ENCODE results near the gene CLEC10A. TPM values are rescaled to one million over a fixed set of nuclear protein-coding genes. Genes with fewer than 3 reads are reported as not detected.

Gene CLEC10A
- total RNA-seq, 1 experiment from 2014 or later = not detected

DNA sequence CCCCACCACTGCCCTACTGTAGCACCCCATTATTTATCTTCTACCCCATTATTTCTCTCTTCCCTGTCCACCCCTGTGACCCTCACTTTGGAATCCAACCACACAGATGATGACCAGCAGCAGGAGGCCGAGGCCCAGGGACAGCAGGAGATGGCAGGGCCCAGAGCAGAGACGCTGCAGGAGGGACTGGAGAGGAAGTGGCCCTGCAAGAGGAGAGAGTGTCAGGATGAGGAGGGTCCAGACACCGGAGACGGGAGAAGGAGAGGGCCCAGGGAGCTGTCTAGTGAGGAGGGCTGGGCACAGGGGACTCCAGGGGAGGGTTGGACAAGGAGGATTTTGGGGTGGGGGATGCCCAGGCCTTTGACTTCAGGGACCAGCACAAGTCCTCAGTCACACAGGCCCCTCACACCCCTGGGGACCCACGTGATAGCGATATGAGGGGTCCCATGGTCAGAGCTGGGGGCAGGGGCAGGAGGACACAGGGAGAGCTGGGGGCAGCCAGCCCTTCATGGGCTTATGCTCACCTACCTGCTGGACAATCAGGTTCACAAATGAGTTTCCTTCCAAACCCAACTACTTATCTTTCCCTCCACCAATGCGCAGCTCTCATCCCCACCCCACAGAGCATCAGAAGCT, 2.0 kb downstream of the CLEC10A start:
- DNase-seq (no peak), ATAC-seq (no peak)
- POLR2A ChIA-PET (ENCODE audit: unreplicated experiment) = no interaction called here
- no peaks in the 10 kb centered on the region for H3K9me2 ChIP-seq (replicated peaks; ENCODE audit: low read length)
- no peaks in the 10 kb centered on the region for H3K79me2 ChIP-seq (ENCODE audit: low read length)
- no peak overlapping the region for H3K4me2 ChIP-seq (ENCODE audit: low read length)
- TF ChIP-seq, protein P1, sequence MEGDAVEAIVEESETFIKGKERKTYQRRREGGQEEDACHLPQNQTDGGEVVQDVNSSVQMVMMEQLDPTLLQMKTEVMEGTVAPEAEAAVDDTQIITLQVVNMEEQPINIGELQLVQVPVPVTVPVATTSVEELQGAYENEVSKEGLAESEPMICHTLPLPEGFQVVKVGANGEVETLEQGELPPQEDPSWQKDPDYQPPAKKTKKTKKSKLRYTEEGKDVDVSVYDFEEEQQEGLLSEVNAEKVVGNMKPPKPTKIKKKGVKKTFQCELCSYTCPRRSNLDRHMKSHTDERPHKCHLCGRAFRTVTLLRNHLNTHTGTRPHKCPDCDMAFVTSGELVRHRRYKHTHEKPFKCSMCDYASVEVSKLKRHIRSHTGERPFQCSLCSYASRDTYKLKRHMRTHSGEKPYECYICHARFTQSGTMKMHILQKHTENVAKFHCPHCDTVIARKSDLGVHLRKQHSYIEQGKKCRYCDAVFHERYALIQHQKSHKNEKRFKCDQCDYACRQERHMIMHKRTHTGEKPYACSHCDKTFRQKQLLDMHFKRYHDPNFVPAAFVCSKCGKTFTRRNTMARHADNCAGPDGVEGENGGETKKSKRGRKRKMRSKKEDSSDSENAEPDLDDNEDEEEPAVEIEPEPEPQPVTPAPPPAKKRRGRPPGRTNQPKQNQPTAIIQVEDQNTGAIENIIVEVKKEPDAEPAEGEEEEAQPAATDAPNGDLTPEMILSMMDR (conservative IDR thresholded peaks at IDR 0.05; ENCODE audit: low read depth, low read length) = no peak
- no peak for TF ChIP-seq EZH2 (IDR thresholded peaks at IDR 0.05; ENCODE audit: low read length, unreplicated experiment)
- TF ChIP-seq EZH2phosphoT487 (IDR thresholded peaks at IDR 0.05; ENCODE audit: borderline replicate concordance, low read length) = no peak
- H3K9me3 ChIP-seq (ENCODE audit: low read length) = no peaks in the 10 kb centered on the region
- no peaks in the 10 kb centered on the region for H3K36me3 ChIP-seq (ENCODE audit: low read depth, low read length)
- no peak overlapping the region for H3K27ac ChIP-seq (ENCODE audit: low read length)
- no peak overlapping the region for H3K9ac ChIP-seq (ENCODE audit: low read length)
- no peaks in the 10 kb centered on the region for H3F3A ChIP-seq (ENCODE audit: low read length, unreplicated experiment)
- BruUV-seq (replicated peaks) = no TSS peak
- no peak overlapping the region for H2AFZ ChIP-seq (ENCODE audit: low read length)
- intact Hi-C loops (cut with micrococcal nuclease) = no loop called here
- no peaks in the 10 kb centered on the region for H3K4me1 ChIP-seq (ENCODE audit: insufficient read depth, low read length)
- no peaks in the 10 kb centered on the region for H4K20me1 ChIP-seq (ENCODE audit: low read length)
- H3K27me3 ChIP-seq (ENCODE audit: low read length) = no peaks in the 10 kb centered on the region
- CTCF ChIA-PET = no interaction called here
- H3K4me3 ChIP-seq (ENCODE audit: low read length) = no peak overlapping the region

DNA sequence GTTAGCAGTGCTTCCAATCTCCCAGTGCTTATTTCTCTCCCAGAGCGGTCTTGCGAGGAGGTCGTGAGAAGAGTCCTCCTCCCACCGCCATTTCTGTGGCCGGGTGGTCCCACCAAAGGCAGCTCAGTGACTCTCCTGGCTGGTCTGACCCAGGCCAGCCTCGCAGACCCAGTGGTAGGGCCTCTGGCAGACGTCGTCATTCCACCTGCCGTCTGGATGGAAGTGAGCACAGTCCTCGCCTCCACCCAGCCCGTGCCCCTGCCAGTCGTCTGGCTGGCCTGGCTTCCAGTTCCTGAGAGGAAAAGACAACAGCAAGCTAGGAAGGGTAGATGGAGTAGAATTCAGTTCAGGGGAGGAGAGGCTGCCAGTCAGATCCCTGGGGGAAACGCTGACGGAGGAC, 5.1 kb downstream of the CLEC10A start:
- no peaks in the 10 kb centered on the region for H4K20me1 ChIP-seq (ENCODE audit: low read length)
- H3K9me3 ChIP-seq (ENCODE audit: low read length) = no peaks in the 10 kb centered on the region
- ChIA-PET CTCF (no interaction called here), POLR2A (ENCODE audit: unreplicated experiment) (no interaction called here)
- no peak overlapping the region for H3K4me3 ChIP-seq (ENCODE audit: low read length)
- H2AFZ ChIP-seq (ENCODE audit: low read length) = no peak overlapping the region
- no peaks in the 10 kb centered on the region for H3K79me2 ChIP-seq (ENCODE audit: low read length)
- H3K9ac ChIP-seq (ENCODE audit: low read length) = no peak overlapping the region
- TF ChIP-seq, protein P1 (conservative IDR thresholded peaks at IDR 0.05; ENCODE audit: low read depth, low read length) = no peak
- TF ChIP-seq EZH2phosphoT487 (IDR thresholded peaks at IDR 0.05; ENCODE audit: borderline replicate concordance, low read length) (no peak), EZH2 (IDR thresholded peaks at IDR 0.05; ENCODE audit: low read length, unreplicated experiment) (no peak)
- no peaks in the 10 kb centered on the region for H3K27me3 ChIP-seq (ENCODE audit: low read length)
- intact Hi-C loops (cut with micrococcal nuclease) = no loop called here
- H3K4me1 ChIP-seq (ENCODE audit: insufficient read depth, low read length) = no peaks in the 10 kb centered on the region
- no peak for DNase-seq
- no peak for ATAC-seq
- BruUV-seq (replicated peaks) = no TSS peak
- no peak overlapping the region for H3K27ac ChIP-seq (ENCODE audit: low read length)
- H3K9me2 ChIP-seq (replicated peaks; ENCODE audit: low read length) = no peaks in the 10 kb centered on the region
- H3K36me3 ChIP-seq (ENCODE audit: low read depth, low read length) = no peaks in the 10 kb centered on the region
- H3K4me2 ChIP-seq (ENCODE audit: low read length) = no peak overlapping the region
- no peaks in the 10 kb centered on the region for H3F3A ChIP-seq (ENCODE audit: low read length, unreplicated experiment)

DNA sequence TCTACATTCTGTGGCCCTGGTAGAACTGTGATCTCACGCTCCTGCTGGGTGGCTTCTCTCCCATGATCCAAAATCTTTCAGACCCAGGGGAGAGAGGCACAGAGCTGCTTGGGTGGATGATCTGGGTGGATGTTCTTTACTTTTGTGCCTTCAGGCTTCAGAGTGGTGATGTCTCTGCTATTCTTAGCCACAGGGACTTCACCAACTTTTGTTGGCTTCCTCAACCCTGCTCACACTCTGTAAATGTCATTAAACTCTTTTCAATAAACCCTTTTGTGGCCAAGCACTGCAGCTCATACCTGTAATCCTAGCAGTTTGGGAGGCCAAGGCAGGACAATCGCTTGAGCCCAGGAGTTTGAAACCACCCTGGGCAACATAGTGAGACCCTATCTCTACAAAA, 7.6 kb downstream of the CLEC10A start:
- ATAC-seq (no peak), DNase-seq (no peak)
- ChIA-PET POLR2A (ENCODE audit: unreplicated experiment) (no interaction called here), CTCF (no interaction called here)
- no peak overlapping the region for H3K27ac ChIP-seq (ENCODE audit: low read length)
- H3K4me1 ChIP-seq (ENCODE audit: insufficient read depth, low read length) = no peaks in the 10 kb centered on the region
- no peaks in the 10 kb centered on the region for H3K9me3 ChIP-seq (ENCODE audit: low read length)
- no peaks in the 10 kb centered on the region for H3K79me2 ChIP-seq (ENCODE audit: low read length)
- no peaks in the 10 kb centered on the region for H3K9me2 ChIP-seq (replicated peaks; ENCODE audit: low read length)
- TF ChIP-seq, protein P1 (conservative IDR thresholded peaks at IDR 0.05; ENCODE audit: low read depth, low read length) = no peak
- TF ChIP-seq EZH2phosphoT487 (IDR thresholded peaks at IDR 0.05; ENCODE audit: borderline replicate concordance, low read length) (no peak), EZH2 (IDR thresholded peaks at IDR 0.05; ENCODE audit: low read length, unreplicated experiment) (no peak)
- H2AFZ ChIP-seq (ENCODE audit: low read length) = no peak overlapping the region
- BruUV-seq (replicated peaks) = no TSS peak
- no peaks in the 10 kb centered on the region for H3F3A ChIP-seq (ENCODE audit: low read length, unreplicated experiment)
- H3K9ac ChIP-seq (ENCODE audit: low read length) = no peak overlapping the region
- H3K27me3 ChIP-seq (ENCODE audit: low read length) = no peaks in the 10 kb centered on the region
- no peak overlapping the region for H3K4me3 ChIP-seq (ENCODE audit: low read length)
- H3K4me2 ChIP-seq (ENCODE audit: low read length) = no peak overlapping the region
- H3K36me3 ChIP-seq (ENCODE audit: low read depth, low read length) = no peaks in the 10 kb centered on the region
- intact Hi-C loops (cut with micrococcal nuclease) = no loop called here
- H4K20me1 ChIP-seq (ENCODE audit: low read length) = no peaks in the 10 kb centered on the region

Measured in PC-3 (cell line).